ENCODE data around the gene EIF4B. TPM values are rescaled to one million over a fixed set of nuclear protein-coding genes. Genes with fewer than 3 reads are reported as not detected.
A peak's percentile ranks its signal among the peaks of the same experiment; 100 is the strongest.

EIF4B gene
- total RNA-seq, 1 donor from 2014 or later, result 789 TPM

- DNase-seq, result no peak
Observed at GRCh38 chr12:53059434-53060063, 53.3 kb downstream of the EIF4B start.

DNA sequence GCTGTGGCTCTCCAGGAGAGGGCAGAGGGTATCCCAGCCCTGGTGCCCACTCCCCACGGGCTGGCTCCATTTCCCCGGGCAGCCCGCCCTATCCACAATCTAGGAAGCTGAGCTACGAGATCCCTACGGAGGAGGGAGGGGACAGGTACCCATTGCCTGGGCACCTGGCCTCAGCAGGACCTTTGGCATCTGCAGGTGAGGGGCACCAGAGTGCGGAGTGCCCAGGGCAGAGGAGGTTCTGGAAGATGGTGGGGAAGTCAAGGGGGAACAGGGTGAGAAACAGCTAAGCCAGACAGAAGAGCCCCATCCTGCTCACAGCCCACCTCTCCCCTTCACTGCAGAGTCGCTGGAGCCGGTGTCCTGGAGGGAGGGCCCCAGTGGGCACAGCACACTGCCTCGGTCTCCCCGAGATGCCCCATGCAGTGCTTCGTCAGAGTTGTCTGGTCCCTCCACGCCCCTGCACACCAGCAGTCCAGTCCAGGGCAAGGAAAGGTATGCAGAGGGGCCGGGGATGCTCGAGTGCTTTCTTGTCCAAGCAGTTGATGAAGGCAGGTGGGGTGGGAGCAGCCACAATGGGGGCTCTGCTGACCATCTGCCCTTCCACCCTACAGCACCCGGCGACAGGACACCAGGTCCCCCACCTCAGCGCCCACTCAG is 53.9 kb downstream of the EIF4B start:
- no peak for DNase-seq

DNA sequence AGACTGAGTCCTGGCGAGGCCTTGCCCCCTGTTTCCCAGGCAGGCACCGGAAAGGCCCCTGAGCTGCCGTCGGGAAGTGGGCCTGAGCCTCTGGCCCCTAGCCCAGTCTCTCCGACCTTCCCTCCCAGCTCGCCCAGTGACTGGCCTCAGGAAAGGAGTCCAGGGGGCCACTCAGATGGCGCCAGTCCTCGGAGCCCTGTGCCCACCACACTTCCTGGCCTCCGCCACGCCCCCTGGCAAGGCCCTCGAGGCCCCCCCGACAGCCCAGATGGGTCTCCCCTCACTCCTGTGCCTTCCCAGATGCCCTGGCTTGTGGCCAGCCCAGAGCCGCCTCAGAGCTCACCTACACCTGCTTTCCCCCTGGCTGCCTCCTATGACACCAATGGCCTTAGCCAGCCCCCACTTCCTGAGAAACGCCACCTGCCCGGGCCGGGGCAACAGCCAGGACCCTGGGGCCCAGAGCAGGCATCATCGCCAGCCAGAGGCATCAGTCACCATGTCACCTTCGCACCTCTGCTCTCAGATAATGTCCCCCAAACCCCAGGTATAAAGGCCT is 54.5 kb downstream of the EIF4B start:
- peak; percentile 14 for DNase-seq

DNA sequence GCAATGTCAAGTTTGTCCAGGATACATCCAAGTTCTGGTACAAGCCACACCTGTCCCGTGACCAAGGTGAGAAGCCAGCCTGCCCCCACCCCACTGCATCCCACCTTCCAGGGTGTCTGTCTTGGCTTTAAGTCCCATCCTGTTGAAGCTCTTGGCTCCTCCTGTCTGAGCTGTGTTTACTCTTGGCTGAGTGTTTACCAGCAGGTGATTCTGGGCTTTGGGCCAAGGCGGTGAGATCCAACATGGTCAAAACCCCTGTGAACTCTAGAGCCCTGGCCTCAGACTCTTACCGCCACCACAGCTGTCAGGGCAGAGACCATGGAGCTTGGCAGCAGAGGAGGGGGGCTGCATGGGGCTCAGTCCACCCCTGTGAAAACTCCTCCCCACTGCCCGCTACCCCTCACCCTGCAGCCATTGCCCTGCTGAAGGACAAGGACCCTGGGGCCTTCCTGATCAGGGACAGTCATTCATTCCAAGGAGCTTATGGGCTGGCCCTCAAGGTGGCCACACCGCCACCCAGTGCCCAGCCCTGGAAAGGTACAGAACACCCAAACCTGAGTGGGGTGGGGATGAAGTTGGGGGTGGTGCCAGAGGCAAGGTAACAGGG is 55.3 kb downstream of the EIF4B start:
- DNase-seq, result peak; percentile 54

GRCh38 chr12:53062011-53062961 is 56.0 kb downstream of the EIF4B start:
- DNase-seq, result no peak

DNA sequence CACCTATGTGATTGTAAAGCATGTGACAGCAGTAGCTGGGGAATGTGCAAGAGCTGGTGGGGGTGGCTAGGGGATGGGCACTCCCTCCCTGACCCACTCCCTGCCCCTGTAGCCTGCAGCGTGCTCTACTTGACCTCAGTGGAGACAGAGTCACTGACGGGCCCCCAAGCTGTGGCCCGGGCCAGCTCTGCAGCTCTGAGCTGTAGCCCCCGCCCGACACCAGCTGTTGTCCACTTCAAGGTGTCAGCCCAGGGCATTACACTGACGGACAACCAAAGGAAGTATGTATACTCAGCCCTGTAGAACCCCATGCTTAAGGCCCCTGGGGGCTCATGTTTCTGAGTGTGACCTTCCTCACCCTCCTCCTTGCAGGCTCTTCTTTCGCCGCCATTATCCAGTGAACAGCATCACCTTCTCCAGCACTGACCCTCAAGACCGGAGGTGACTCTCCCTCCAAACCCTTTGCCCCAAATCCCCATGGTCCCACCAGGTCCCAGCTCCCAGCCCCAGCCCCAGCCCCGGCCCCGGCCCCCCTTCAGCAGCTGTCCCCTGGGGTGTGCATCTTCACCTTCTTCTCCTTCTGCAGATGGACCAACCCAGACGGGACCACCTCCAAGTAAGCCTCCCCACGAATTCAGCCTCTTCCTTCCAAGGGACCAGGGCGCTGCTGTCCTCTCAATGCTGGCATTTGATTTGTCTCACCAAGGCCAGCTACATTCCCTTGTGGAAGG is 56.9 kb downstream of the EIF4B start:
- DNase-seq, result no peak

- peak; percentile 60 for DNase-seq
Observed at GRCh38 chr12:53063708-53064612, 57.7 kb downstream of the EIF4B start.

- peak; percentile 4 for DNase-seq
Observed at GRCh38 chr12:53064613-53065436, 58.6 kb downstream of the EIF4B start.

GRCh38 chr12:53065470-53065869 is 59.2 kb downstream of the EIF4B start:
- DNase-seq, result peak; percentile 7

DNA sequence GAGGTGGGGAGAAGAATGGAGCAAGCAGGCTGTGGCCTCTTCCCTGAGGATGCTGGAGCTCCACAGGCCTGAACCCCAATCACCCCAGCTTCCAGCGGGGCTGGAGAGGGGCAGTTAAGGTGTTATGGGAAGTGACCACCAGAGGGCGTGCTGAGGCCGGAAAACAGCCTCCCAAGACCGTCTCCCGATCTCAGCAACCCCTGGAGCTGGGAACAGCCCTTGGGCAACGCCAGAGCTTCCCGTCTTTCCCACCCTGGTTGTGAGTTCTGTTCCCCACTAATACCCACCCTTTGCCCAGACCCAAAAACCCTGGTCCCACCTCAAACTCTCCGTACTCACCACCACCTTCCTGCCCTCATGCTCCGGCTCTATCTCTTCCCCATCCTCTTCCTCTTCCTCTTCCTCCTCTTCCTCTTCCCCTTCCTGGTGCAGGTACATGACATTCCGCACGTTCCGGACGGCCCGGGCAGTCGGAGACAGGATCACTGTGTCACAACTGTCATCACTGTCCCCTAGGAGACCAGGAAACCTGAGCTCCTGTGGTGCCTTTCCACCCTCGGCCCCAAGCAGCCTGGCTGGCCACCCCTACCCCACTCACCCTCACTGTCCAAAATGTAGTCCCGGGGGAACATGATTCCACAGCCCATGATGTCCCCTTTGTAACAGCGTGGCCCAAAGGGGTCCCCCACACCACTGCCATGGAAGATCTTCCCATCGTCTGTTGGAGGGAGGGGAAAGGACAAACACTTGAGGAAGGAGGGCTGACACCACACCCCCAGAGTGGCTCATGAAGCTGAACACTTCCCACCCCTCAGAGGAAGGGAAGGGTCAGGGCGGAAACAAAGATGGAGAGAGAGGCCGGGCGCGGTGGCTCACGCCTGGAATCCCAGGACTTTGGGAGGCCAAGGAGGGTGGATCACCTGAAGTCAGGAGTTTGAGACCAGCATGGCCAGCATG is 60.0 kb downstream of the EIF4B start:
- peak; percentile 92 for DNase-seq

GRCh38 chr12:53067074-53067992 is 61.1 kb downstream of the EIF4B start:
- peak; percentile 5 for DNase-seq

DNA sequence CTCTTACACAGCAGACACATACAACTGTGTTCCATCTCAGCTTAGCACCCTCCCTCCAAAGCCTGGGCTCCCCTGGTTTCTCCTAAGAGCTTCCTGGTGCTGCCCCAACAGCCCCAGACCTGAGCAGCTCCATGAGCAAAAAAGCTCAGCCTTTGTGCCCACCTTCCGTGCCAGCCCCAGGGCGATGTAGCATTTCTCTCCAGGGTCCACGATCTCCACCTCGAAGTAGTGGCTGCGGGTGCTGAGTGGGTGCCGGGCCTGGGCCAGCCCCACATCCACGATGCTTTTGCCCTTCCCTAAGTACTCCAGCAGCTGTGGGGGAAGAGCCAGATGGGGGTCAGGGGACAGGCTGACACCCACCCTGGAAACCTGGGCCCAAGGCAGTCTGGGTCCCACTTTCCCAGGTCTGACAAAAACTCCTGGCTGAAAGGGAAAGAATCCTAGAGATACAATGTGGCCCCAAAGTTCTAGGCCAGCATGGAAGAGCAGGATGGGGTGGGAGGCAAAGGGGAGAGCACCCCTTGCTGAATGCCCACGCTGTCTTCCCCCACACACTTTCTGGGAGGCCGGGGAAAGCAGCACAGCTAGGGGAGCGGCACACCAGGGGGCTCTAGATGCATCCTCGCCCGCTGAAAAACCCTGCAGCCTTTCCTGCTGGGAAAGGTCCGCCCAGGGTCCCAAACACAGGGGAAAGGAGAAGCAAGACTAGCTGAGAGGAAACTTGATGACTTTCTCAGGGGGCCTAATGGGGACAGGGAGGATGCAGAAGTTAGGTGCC is 61.9 kb downstream of the EIF4B start:
- DNase-seq, result no peak

DNA sequence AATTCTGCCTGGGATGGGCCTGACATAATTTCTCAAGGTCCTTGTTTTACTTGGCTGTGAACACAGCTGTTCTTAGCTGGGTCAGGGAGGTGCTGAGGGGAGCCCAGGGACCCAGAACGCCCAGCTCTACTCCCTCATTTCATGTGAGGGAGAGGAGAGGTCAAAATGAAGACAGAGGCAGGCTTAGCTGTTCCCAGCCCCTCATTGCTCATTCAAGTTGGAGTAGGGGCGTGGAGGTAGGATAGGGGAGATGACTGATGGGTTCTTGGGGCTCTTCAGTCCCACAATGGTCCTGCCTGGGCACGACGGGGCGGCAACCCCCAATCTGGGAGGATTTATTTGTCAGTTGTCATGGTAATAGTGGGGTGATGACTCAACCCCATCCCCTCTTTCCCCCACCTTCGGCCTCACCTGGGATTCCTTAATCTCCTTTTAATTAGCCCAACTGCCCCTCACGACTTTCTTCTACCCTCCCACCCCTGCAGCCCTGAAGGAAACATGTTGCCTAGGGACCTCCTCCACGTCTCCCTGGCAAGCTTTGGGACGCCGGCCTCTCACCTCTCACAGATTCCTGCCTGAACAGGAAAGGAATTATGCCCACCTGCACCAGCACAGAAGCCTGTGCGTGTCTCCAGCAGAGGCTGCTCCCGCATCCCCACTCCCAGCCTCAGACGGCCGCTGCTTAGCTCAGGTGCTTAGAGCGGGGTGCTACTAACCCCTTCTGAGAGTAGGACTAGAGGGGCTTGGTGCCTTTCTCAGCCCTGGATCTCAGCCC is 62.7 kb downstream of the EIF4B start:
- peak; percentile 66 for DNase-seq

DNA sequence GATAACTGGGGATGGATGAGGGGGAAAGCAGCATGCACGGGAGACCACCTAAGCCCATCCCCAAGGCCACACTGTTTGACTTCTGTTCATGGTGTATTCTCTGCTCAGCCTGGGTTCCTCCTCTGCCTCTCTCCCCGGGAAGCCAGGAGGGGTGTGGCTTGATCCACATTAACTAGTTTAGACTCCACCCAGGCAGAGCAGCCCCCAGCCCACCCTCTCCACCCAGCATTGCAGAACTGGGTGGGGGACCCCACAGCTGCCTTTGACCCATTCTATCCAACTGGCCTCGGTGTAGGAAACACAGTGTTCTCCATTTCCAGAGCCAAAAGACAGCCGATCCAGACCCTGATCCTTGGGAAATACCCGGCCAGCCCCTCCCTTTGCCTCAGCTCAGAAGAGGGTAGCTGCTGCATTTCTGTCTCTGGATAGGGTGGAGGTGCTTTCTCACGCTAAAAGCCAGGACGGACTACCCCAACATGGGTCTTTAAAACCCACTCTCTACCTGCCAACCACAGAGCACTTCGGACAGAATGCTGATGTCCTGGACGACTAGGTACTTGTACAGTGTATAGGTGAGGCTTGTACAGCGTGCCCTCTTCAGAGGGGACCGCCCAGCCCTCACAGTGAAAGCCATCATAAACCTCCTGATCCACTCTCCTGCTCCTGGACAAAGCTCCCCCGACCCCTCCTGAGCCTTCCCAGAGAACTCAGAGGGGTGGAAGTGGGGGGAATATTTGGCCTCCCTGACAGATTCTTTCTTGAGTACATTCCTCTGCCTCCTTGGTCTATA is 63.6 kb downstream of the EIF4B start:
- peak; percentile 50 for DNase-seq
